Fibroblast of pulmonary artery (primary cell): ENCODE results near the gene TIMP3.

Source experiments
- DNase-seq: peaks from one replicate; pipeline ENCODE4 v3.0.0-alpha.2; 2010; ENCODE audit warnings: low read depth
- H3K4me3 ChIP-seq: replicated peaks from 2 replicates; pipeline ENCODE4 v1.5.1; 2011; ENCODE audit warnings: low read depth, mild to moderate bottlenecking, control low read depth, low read length, moderate library complexity
- CTCF ChIP-seq: IDR thresholded peaks from 2 replicates; pipeline ENCODE4 v1.5.1; 2011; ENCODE audit warnings: mild to moderate bottlenecking, control low read depth, low read length, inconsistent platforms; ENCODE audit errors: missing control alignments

TIMP3 gene

DNA sequence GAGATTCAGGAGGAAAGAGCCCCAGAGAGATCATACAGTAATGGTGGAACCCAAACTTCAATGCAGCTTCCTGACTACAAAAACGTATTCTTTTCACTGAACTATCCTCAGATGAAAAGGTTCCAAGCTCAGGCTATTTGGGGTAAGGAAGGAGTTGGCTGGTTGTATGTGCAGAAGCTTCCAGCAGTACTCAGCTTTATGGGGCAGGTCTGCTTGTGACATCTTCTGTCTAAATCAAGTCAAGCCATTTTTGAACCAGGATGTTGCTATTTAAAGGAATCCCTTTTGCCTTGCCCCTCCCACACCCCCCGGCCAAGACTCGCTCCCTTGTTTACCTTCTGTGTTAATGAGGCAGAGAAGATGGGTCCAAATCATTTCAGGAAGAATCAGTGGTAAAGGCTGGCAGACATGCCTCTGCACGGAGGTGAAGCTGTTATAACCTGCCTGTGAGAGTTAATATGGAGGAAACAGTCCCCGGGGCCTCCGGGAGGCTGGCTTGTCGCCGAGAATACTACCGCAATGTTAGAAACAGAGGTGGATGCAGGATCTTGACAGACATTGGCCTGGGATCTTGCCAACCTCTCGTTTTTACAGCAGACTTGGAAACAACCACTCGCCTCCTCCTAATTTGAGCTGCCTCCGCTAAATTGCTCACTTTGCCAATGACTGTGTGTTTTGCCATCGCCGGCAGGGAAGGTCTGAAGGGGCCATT is 45.4 kb downstream of the TIMP3 start:
- no peak for TF ChIP-seq CTCF
- no peak for DNase-seq
- H3K4me3 ChIP-seq: no peak overlapping the region

DNA sequence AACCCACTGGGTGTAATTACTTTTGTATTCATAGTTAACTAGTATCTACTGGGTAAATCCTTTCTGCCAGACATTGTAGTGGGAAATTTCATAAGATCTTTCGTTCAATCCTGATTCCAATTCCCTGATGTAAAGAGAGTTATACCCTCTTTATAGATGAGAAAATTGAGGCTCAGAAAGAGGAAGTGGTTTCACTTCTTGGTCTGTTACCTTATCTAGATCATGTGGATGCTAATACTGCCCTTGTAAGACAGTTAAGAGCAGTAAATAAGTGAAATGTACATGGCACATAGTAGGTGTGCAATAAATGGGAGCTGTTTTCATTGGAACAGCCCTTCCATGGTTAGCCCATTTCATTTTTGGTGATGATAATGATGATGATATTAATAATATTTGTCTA is 46.7 kb downstream of the TIMP3 start:
- no peak for TF ChIP-seq CTCF
- no peak overlapping the region for H3K4me3 ChIP-seq
- DNase-seq: no peak

- H3K4me3 ChIP-seq: no peak overlapping the region
- no peak for TF ChIP-seq CTCF
- no peak for DNase-seq
These were observed 48.0 kb downstream of the TIMP3 start for GRCh38 chr22:32849501-32849900.

GRCh38 chr22:32850157-32850556 is 48.7 kb downstream of the TIMP3 start:
- H3K4me3 ChIP-seq: no peak overlapping the region
- TF ChIP-seq CTCF: no peak
- no peak for DNase-seq

DNA sequence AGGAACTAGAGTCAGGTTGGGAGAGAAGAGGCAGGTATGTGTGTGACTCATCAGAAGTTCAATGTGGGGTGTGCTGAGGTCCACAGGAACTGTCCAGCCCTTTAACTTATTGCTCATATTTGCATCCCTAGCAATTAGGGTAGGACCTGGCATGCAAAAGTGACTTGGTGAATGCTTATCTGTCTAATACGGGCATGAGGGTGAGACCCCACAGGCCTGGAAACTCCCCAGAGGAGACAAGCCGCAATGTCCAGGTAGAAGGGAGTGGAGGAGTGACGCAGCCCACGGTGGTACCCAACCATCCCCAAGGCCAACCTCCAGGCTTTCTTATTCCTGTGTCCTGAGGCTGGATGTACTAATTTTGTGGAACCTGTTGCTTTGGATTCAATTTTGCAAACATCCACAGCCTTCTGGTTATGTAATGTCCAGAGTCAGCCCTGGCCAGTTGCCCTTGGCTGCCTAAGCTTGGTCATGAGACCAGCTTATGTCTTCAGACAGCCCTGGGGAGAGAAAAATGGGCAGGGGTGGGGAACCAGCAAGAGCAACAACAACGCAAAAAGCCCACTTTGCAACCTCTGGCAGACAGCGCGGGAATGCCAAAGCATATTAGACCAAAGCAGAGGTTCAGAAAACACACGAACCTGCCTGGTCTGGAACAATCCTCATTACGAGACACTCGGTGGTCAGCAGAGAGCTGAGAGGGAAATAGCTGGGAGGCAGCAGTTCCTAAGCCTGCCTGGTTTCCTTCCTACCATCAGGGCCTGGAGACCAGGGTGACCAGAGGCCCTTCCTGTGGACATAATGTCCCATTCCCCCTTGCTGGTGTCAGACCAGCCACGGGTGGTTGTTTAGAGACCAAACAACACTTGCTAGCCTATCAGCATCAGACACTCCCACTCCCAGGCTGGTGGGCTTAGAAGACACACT is 49.3 kb downstream of the TIMP3 start:
- H3K4me3 ChIP-seq: no peak overlapping the region
- TF ChIP-seq CTCF: no peak
- DNase-seq: peak; percentile 66

GRCh38 chr22:32852395-32853251 is 51.1 kb downstream of the TIMP3 start:
- H3K4me3 ChIP-seq: no peak overlapping the region
- no peak for TF ChIP-seq CTCF
- DNase-seq: peak; percentile 57
